Epithelial cell of proximal tubule (primary cell): ENCODE measurements around the gene UNK. TPM values are rescaled to one million over a fixed set of nuclear protein-coding genes. Genes with fewer than 3 reads are reported as not detected.

Source experiments
- DNase-seq: peaks from one replicate; pipeline ENCODE4 v3.0.0-alpha.2; 2011; ENCODE audit warnings: low read depth
- H3K4me3 ChIP-seq: 2 replicates; pipeline ENCODE4 v1.5.1; 2011; ENCODE audit warnings: low read depth, mild to moderate bottlenecking, low read length
- CTCF ChIP-seq: conservative IDR thresholded peaks from 2 replicates; pipeline ENCODE4 v1.5.1; 2012; ENCODE audit warnings: low read depth, mild to moderate bottlenecking, low read length
- total RNA-seq: library from RNA; depleted of rRNA; stranded (reverse); fragments of >200 nt; gene quantifications from 2 replicates; pipeline ENCODE4 v1.2.3, GENCODE V29; 2015

The UNK gene
- total RNA-seq, 1 donor from 2014 or later, result 19.4 TPM

- no peak overlapping the region for H3K4me3 ChIP-seq
- TF ChIP-seq CTCF, result no peak
- DNase-seq, result no peak
Measured at GRCh38 chr17:75750661-75751423, 33.8 kb upstream of the UNK start.

- no peak for TF ChIP-seq CTCF
Measured at GRCh38 chr17:75751676-75752404, 32.8 kb upstream of the UNK start.

GRCh38 chr17:75752405-75752709, 32.2 kb upstream of the UNK start:
- TF ChIP-seq CTCF, result no peak
- DNase-seq, result no peak
- H3K4me3 ChIP-seq, result no peak overlapping the region

More at GRCh38 chr17:75751676-75752404, 32.8 kb upstream of the UNK start:
- no peak overlapping the region for H3K4me3 ChIP-seq
- no peak for DNase-seq

- peak overlapping the region; percentile 48 for H3K4me3 ChIP-seq
- no peak for DNase-seq
- no peak for TF ChIP-seq CTCF
Measured at GRCh38 chr17:75752802-75753513, 31.6 kb upstream of the UNK start.

GRCh38 chr17:75753514-75754377, 30.9 kb upstream of the UNK start:
- H3K4me3 ChIP-seq, result peak overlapping the region; percentile 48
- peak; percentile 48 for TF ChIP-seq CTCF
- DNase-seq, result no peak

GRCh38 chr17:75754378-75755204, 30.0 kb upstream of the UNK start:
- no peak for TF ChIP-seq CTCF
- no peak overlapping the region for H3K4me3 ChIP-seq
- DNase-seq, result no peak
